ENCODE results near the gene SLC39A7.
A peak's percentile ranks its signal among the peaks of the same experiment; 100 is the strongest.

SLC39A7 gene

DNA sequence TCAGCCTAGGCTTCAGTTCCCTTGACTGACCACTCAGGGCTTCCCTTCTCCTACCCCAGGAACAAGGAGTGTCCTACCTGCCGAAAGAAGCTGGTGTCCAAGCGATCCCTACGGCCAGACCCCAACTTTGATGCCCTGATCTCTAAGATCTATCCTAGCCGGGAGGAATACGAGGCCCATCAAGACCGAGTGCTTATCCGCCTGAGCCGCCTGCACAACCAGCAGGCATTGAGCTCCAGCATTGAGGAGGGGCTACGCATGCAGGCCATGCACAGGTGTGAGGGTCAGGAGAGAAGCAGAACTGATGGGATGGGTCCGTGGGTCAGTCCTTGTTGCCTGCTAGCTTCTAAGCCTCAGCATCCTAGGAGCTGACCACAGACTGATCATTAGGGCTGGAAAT lies 9.2 kb downstream of the SLC39A7 start:
- H3K4me3 ChIP-seq (ENCODE audit: control insufficient read depth, low read depth, low read length) = no peak overlapping the region
- DNase-seq (ENCODE audit: low read depth) = no peak
- TF ChIP-seq, protein P1, sequence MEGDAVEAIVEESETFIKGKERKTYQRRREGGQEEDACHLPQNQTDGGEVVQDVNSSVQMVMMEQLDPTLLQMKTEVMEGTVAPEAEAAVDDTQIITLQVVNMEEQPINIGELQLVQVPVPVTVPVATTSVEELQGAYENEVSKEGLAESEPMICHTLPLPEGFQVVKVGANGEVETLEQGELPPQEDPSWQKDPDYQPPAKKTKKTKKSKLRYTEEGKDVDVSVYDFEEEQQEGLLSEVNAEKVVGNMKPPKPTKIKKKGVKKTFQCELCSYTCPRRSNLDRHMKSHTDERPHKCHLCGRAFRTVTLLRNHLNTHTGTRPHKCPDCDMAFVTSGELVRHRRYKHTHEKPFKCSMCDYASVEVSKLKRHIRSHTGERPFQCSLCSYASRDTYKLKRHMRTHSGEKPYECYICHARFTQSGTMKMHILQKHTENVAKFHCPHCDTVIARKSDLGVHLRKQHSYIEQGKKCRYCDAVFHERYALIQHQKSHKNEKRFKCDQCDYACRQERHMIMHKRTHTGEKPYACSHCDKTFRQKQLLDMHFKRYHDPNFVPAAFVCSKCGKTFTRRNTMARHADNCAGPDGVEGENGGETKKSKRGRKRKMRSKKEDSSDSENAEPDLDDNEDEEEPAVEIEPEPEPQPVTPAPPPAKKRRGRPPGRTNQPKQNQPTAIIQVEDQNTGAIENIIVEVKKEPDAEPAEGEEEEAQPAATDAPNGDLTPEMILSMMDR (IDR thresholded peaks at IDR 0.05; ENCODE audit: control insufficient read depth, insufficient read depth, low read depth, low read length, missing control alignments) = no peak

GRCh38 chr6:33211136-33211535 lies 10.5 kb downstream of the SLC39A7 start:
- TF ChIP-seq, protein P1 (IDR thresholded peaks at IDR 0.05; ENCODE audit: control insufficient read depth, insufficient read depth, low read depth, low read length, missing control alignments) = no peak
- DNase-seq (ENCODE audit: low read depth) = no peak
- no peak overlapping the region for H3K4me3 ChIP-seq (ENCODE audit: control insufficient read depth, low read depth, low read length)

GRCh38 chr6:33211666-33212422 lies 11.2 kb downstream of the SLC39A7 start:
- TF ChIP-seq, protein P1 (IDR thresholded peaks at IDR 0.05; ENCODE audit: control insufficient read depth, insufficient read depth, low read depth, low read length, missing control alignments) = no peak
- no peak for DNase-seq (ENCODE audit: low read depth)
- no peak overlapping the region for H3K4me3 ChIP-seq (ENCODE audit: control insufficient read depth, low read depth, low read length)

GRCh38 chr6:33212857-33213165 lies 12.1 kb downstream of the SLC39A7 start:
- H3K4me3 ChIP-seq (ENCODE audit: control insufficient read depth, low read depth, low read length) = peak overlapping the region; percentile 54
- TF ChIP-seq, protein P1 (IDR thresholded peaks at IDR 0.05; ENCODE audit: control insufficient read depth, insufficient read depth, low read depth, low read length, missing control alignments) = no peak
- DNase-seq (ENCODE audit: low read depth) = no peak

DNA sequence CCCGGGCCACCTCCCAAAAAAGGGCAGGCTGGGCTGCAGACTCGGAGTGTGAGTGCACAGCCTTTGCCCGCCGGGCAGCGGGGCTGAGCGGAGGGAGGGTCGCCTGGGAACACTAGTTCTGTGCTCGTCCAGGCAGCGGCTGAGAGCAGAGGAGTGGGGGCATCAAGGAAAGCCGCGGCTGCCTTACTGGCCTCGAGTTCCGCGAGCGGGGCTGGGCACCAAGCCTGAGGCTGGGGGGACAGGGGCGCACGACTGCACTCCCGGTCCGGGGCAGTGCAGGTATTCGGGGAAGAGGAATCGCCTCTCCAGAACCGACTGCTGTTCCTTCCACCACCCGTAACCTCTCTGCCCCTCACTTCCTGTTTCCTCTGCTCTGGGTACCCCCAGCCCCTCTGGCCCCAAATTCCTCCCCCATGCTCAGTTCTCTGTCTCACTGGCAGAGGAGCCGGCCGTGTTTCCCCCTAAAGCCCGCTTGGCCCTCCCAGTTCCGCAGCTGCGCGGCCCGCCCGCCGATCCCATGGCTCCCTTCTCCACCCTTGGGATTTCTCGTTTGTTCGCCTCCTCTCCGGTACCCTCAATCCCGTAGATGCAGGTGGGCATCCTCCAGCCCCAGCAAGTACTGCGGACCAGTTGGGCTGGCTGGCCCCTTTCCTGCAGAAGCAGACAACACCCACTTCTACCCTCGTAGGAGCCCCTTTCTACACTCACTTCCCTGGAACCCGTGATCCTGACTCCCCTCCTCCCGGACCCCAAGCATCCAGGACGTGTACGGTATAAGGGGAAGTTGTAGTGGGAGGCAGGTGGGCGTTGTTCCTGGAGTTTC lies 12.7 kb downstream of the SLC39A7 start:
- peak overlapping the region; percentile 54 for H3K4me3 ChIP-seq (ENCODE audit: control insufficient read depth, low read depth, low read length)
- TF ChIP-seq, protein P1 (IDR thresholded peaks at IDR 0.05; ENCODE audit: control insufficient read depth, insufficient read depth, low read depth, low read length, missing control alignments) = no peak

GRCh38 chr6:33213989-33214335 lies 13.3 kb downstream of the SLC39A7 start:
- H3K4me3 ChIP-seq (ENCODE audit: control insufficient read depth, low read depth, low read length) = peak overlapping the region; percentile 54

More for the DNA sequence above, 12.7 kb downstream of the SLC39A7 start:
- DNase-seq (ENCODE audit: low read depth) = no peak

More at GRCh38 chr6:33213989-33214335, 13.3 kb downstream of the SLC39A7 start:
- TF ChIP-seq, protein P1 (IDR thresholded peaks at IDR 0.05; ENCODE audit: control insufficient read depth, insufficient read depth, low read depth, low read length, missing control alignments) = no peak
- DNase-seq (ENCODE audit: low read depth) = no peak

All from AG09309 (cell line).